CD4-positive, alpha-beta T cell treated with Interferon gamma for 1 hour (primary cell): Measurements from ENCODE around the gene POTEJ.
"Not testable (repeated sequence)": the region's sequence is repeated elsewhere in the genome, so short reads cannot be mapped to it uniquely, and the experiment has no call there.

Experiments
- DNase-seq: peaks from one replicate; pipeline ENCODE4 v3.0.0-alpha.2; 2020

POTEJ gene

DNA sequence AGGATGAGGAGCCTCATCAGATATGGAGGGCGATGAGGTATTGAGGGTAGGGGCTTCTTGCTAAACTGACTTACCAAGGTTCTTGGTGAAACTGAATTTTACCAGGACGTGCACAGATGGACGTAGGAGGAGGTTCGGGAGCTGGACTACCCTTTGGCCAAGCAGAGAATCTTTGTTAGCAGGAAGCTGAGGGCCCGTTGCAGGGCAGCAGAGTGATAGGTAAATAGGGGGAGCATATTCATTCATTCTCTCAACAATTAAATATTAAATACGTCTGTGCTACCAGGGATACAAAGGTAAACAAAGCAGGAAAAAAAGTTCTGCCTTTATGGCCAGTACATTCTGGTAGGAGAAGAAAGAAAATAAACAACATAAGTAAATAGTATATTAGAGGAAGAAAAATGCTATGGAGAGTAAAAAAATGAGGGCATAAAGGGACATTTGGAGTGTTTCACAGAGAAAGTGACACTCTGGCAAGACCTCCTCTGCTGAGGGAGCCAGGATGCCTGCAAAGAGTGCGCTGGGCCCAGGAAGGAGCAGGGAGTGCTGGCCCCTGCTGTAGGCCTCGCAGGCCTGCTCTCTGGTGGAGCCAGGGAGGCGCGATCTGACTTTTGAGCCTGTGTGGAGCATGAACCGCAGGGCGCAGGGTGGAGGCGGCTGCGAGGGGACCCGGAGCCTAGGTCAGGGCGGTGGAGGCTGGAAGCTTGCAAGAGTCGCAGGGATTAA is 2.8 kb upstream of the POTEJ start:
- not testable (repeated sequence) for DNase-seq

DNA sequence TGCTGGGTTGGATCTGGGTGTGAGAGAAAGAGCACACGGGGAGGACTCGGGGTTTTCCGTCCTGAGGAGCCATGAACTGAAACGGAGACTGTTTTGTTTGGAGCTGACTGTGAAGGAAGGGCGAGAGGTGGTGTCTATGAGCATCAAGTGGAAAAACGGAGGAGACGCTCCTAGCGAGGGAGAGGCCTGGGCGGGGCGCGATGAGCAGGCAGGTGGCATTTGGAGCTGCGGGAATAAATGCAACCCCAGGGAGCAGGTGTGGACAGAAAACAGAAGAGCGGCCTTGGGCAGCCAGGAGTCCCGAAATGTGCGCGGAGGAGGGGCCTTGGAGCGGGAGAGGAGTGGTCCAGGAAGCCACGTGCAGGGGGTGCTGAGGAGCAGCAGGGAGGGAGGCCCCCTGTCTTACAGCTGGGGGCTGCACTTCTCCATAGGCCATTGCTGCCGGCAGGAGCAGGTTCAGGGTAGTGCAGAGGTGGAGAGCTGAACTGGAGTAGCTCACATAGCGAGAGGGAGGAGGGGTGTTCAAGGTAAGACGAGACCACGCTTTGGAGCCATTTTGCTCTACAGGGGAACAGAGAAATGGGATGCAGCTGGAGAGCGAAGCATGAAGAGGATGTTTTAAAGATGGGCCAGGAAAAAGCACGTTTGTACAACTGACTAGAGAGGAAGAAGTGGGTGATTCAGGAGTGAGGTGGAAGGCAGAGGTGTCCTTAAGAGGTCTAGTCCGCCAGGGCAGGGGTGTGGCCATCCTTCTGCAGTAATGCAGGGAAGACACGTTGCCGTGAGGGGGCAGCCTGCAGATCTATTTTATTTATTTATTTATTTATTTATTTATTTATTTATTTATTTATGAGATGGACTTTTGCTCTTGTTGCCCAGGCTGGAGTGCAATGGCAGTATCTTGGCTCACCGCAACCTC is 2.0 kb upstream of the POTEJ start:
- not testable (repeated sequence) for DNase-seq

DNA sequence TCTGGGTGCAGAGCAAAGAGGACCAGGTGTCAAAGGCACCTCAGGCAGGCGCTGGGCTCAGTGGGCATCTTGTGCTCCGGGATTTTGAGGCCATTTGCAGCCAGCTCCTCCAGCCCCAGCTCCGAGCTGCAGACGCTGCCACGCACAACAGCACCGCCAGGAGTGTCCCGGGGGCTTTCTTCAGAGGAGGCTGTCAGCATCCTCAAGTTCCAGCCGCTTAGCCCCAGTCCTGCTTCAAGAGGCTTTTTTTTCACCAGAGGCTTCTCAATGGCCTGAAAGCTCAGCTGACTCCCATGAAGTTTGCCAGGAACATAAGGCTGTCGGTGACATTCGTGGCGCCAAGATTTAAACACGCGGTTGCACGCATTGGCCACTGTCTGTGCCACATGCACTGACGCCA is 754 bp upstream of the POTEJ start:
- DNase-seq: not testable (repeated sequence)

DNA sequence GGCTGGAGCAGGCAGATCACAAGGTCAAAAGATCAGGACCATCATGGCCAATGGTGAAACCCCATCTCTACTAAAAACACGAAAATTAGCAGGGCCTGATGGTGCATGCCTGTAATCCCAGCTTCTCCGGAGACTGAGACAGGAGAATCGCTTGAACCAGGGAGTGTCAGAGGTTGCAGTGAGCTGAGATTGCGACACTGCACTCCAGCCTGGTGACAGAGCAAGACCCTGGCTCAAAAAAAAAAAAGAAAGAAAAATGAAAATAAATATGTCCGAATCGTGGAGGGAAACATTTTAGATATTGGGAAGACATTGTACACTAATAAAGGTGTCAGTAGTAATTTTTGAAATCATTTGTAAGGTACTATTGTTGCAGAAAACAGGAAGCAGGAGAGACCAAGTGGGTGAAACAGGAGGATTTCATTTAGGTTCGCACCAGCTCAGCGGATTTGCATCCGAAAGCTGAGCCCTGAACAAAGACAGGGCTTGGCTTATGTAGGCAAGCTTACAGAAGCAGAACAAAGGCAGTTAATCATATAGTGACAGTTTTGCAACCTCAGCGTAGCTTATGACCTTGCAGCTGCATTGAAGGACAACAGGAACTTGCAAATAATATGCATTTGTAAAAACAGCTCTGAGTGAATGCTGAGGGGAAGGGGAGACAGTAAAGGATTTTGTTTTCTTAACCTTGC is 17.7 kb downstream of the POTEJ start:
- DNase-seq: not testable (repeated sequence)

DNA sequence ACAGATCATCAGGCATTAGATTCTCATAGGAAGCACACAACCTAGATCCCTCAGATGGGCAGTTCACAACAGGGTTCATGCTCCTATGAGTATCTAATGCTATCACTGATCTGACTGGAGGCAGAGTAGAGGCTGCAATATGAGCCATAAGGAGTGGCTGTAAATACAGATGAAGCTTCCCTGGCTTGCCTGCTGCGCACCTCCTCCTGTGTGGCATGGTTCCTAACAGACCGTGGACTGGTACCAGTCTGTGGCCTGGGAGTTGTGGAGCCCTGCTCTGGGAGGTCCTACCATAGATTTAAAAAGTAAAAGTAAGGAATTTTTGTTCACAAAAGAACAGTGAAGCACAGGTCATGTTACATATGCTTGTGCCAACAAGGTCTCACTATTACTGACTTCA is 27.7 kb downstream of the POTEJ start:
- not testable (repeated sequence) for DNase-seq

DNA sequence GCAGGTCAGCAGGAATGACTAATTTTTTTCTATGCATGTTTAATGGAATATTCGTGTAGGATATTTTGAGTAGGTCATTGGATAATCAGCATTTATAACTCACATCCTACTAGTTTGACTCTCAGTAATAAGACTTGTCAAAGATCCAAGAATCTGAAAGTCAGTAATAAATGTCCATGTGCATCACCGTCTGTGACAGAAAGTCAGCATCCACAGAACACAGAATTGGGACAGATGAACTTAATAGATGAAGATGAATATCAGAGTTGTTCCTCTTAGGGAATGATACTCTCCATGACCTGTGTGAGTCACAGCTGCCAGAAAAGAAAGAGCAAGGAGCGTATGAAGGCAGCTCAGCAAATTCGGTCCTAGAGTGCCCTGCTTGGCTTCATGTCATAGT is 30.4 kb downstream of the POTEJ start:
- DNase-seq: not testable (repeated sequence)

DNA sequence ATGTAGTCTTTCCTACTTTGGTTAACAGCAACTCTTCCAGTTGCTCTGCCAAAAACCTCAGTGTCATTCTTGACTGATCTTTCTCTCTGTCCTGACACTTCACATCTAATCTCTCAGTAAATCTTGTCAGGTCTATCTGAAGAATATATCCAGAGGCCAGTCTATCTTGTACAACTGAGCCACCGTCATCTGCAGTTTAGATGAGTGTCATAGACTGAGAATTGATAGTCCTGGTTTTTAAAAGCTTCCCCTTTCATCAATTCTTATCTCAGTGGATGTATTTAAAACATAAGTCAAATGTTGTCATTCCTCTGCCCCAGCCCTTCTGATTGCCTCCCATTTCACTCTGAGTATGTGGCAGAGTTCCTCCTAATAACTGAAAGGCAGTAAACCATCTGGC is 38.0 kb downstream of the POTEJ start:
- DNase-seq: not testable (repeated sequence)

DNA sequence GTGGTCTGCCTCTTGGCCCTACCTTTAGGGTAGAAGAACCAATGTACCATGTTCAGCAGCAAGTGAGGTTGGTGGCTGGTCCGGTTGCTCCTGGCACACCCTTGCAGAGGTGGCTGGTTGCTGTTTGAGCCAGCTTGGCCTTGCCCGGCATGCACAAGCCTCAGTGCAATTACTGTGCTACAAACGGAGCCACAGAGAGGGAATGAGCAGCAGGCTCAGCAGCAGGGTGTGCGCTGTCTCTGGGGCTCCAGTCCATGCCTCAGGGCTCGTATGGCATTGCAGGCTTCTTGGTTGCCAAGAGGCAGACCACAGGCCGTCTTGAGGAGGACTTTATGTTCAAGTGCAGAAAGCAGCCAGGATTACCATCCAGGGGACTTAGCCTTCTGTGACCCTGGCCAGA is 53.3 kb downstream of the POTEJ start:
- not testable (repeated sequence) for DNase-seq

DNA sequence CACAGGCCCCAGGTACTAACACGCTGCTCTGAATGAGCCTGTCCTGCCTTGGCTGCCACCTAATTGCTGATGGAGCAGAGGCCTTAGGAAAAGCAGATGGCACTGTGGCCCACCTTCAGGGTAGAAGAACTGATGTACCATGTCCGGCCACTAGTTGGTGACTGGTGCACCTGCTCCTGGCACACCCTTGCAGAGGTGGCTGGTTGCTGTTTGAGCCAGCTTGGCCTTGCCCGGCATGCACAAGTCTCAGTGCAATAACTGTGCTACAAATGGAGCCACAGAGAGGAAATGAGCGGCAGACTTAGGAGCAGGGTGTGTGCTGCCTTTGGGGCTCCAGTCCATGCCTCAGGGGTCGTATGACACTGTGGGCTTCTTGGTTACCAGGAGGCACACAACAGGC is 54.4 kb downstream of the POTEJ start:
- not testable (repeated sequence) for DNase-seq

DNA sequence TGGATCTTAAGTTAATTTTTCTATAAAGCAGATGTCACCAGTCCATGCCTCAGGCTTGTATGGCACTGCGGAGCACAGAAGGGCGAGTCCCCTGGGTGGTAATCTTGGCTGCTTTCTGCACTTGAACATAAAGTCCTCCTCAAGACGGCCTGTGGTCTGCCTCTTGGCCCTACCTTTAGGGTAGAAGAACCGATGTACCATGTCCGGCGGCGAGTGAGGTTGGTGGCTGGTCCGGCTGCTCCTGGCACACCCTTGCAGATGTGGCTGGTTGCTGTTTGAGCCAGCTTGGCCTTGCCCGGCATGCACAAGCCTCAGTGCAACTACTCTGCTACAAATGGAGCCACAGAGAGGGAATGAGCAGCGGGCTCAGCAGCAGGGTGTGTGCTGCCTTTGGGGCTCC is 56.3 kb downstream of the POTEJ start:
- DNase-seq: not testable (repeated sequence)

DNA sequence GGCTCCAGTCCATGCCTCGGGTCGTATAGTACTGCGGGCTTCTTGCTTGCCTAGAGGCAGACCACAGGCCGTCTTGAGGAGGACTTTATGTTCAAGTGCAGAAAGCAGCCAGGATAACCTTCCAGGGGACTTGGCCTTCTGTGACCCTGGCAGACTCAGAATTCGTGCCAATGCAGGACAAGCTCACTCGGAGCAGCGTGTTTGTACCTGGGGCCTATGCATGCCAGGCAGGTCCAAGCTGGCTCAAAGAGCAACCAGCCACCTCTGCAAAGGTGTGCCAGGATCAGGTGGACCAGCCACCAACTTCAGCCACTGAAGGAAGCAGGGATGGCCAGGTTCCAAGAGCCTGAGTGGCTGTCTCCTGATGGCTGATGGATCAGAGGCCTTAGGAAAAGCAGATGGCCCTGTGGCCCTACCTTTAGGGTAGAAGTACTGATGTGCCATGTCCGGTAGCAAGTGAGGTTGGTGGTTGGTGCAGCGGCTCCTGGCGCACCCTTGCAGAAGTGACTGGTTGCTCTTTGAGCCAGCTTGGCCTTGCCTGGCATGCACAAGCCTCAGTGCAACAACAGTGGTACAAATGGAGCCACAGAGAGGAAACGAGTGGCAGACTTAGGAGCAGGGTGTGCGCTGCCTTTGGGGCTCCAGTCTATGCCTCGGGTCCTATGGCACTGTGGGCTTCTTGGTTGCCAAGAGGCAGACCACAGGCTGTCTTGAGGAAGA is 58.9 kb downstream of the POTEJ start:
- not testable (repeated sequence) for DNase-seq

DNA sequence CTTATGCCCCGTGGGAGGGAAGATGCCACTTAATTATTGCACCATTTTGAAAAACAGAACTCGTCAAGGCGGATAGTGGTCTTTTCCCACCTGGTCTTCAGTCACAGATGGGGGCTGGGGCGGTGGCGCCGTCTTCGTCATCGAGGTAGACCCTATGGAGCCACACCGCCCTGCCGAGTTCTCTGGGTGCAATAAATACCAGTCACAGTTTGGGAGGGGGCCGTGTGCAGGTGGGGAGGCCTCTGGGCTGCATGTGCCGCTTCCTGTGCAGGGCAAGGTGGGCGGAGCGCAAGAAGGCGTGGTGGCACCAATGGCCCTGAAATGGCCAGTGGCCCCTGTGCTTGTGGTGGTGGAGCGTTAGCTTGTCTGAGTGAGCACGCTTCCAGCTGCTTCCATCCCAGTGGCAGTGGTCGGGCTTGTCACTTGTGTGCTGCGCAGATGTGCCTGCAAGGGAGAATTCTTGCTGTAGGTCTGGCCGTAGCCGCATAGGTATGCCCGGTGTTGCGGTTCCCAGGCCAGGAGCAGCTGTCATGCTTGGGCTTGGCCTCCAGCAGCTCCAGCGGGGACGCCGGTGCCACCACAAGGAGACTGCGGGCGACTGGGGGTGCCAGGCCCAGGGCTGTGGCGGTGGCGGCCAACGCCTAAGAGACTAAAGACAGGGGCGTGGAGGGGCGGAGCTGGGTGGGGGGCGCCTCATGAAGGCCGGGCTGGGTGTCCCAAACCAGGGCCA is 81.0 kb downstream of the POTEJ start:
- DNase-seq: not testable (repeated sequence)

DNA sequence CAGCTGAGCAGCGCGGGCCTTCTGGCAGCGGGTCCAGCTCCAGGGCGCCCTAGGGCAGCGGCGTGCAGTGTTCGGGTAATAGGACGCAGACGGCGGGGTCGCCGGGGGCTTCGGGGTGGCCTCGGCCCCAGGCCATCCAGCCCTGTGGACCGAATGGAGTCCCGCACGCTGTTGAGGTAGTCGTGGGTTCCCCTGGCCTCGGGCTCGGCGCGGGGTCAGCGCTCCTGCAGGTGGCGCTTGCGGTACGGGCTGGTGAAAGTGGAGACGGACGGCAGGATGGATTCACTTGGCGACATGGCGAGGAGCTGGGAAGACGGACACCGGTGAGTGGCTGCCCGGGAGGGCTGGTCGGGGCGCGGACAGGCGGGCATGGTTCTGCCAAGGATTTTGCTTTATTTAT is 82.2 kb downstream of the POTEJ start:
- DNase-seq: not testable (repeated sequence)

DNA sequence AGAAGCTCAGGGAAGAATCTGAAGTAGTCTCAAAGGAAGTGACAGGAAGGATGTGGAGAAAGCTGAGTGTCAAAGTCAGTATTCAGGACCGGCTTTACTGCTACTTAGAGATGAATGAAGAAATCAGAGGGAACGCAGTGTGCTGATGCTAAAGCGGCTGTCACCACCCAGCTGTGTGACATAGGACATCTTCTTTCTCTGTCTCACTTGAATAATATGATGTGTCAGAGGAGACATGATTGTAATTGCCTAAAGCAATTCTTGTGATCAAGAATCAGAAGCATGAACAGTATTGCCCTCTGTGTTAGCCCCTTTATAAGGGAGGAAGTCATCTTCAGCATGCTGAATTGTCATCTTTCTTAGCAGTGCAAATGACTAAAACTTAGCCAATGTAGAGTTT is 92.0 kb downstream of the POTEJ start:
- DNase-seq: not testable (repeated sequence)
